Measurements from ENCODE around the gene RAB3C.

Gene RAB3C

DNA sequence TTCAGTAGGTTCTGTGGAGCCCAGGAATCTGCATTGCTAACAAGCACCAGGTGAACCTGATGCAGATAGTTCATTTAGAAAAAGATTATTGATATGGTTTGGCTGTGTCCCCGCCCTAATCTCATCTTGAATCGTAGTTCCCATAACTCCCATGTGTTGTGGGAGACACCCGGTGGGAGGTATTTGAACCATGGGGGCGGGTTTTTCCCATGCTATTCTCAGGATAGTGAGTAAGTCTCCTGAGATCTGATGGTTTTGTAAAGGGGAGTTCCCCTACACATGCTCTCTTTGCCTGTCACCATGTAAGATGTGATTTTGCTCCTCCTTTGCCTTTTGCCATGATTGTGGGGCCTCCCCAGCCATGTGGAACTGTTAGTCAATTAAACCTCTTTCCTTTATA is 212.0 kb downstream of the RAB3C start:
- no peak overlapping the region for H3K4me3 ChIP-seq (ENCODE audit: low read depth, low read length)
- TF ChIP-seq, protein P1, sequence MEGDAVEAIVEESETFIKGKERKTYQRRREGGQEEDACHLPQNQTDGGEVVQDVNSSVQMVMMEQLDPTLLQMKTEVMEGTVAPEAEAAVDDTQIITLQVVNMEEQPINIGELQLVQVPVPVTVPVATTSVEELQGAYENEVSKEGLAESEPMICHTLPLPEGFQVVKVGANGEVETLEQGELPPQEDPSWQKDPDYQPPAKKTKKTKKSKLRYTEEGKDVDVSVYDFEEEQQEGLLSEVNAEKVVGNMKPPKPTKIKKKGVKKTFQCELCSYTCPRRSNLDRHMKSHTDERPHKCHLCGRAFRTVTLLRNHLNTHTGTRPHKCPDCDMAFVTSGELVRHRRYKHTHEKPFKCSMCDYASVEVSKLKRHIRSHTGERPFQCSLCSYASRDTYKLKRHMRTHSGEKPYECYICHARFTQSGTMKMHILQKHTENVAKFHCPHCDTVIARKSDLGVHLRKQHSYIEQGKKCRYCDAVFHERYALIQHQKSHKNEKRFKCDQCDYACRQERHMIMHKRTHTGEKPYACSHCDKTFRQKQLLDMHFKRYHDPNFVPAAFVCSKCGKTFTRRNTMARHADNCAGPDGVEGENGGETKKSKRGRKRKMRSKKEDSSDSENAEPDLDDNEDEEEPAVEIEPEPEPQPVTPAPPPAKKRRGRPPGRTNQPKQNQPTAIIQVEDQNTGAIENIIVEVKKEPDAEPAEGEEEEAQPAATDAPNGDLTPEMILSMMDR (IDR thresholded peaks at IDR 0.05; ENCODE audit: control insufficient read depth, extremely low read depth, insufficient read depth) = no peak
- no peak for DNase-seq (ENCODE audit: low read depth)

DNA sequence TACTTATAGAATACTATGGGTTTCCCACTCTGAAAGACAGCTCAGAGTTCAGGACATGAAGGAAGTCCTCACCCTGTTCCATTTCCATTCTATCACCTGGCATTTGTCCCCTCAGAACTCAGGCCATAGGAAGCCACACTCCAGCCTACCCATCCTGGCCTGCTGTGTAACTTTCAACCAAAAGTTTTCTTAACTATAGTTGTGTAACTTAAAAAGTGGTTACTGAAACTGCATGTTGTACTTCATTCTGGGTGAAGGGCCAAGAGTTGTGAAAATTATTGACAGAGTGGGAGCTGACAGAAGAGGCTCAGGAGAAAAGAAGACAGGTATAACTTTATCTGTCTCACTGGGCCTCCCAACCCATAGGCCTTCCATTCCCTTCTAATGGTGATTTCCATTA is 212.5 kb downstream of the RAB3C start:
- TF ChIP-seq, protein P1 (IDR thresholded peaks at IDR 0.05; ENCODE audit: control insufficient read depth, extremely low read depth, insufficient read depth) = no peak
- DNase-seq (ENCODE audit: low read depth) = no peak

DNA sequence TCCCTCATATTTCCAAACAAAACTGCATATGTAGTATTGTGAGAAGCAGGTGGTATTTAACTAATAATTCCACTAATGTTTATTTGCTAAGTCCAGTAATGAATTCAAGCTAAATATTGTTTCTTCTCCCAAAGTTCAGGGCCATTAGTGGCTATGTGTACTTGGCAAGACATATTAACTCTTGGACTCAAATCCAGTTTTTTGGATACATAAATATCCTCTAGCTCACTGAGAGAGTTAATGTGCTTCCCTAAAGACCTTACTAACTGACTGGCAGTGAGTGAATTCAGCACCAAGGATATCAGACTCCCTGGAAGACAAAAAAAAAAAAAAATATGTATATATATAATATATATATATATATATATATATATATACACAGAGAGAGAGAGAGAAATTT is 214.1 kb downstream of the RAB3C start:
- DNase-seq (ENCODE audit: low read depth) = no peak
- no peak overlapping the region for H3K4me3 ChIP-seq (ENCODE audit: low read depth, low read length)
- TF ChIP-seq, protein P1 (IDR thresholded peaks at IDR 0.05; ENCODE audit: control insufficient read depth, extremely low read depth, insufficient read depth) = no peak

More for the DNA sequence above, 212.5 kb downstream of the RAB3C start:
- no peak overlapping the region for H3K4me3 ChIP-seq (ENCODE audit: low read depth, low read length)

DNA sequence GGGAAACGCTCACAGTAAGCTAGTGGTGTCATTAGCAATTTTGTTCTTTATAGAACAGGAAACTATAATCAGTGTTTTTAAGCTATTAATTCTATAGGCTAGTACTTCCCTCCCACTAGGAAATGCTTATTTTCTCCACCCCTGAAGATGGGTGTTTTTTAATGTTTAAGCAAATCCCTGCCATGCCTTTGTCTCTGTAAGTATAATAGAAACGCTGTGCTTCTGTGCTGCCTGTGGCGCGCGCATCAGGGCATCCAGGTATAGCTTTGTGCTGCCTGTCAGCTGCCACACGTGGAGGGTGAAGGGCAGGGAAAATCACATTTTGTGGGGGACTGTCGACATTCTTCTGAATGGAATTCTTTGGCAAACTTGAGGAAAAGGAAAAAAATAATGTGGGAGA is 217.5 kb downstream of the RAB3C start:
- no peak for DNase-seq (ENCODE audit: low read depth)
- TF ChIP-seq, protein P1 (IDR thresholded peaks at IDR 0.05; ENCODE audit: control insufficient read depth, extremely low read depth, insufficient read depth) = no peak
- no peak overlapping the region for H3K4me3 ChIP-seq (ENCODE audit: low read depth, low read length)

DNA sequence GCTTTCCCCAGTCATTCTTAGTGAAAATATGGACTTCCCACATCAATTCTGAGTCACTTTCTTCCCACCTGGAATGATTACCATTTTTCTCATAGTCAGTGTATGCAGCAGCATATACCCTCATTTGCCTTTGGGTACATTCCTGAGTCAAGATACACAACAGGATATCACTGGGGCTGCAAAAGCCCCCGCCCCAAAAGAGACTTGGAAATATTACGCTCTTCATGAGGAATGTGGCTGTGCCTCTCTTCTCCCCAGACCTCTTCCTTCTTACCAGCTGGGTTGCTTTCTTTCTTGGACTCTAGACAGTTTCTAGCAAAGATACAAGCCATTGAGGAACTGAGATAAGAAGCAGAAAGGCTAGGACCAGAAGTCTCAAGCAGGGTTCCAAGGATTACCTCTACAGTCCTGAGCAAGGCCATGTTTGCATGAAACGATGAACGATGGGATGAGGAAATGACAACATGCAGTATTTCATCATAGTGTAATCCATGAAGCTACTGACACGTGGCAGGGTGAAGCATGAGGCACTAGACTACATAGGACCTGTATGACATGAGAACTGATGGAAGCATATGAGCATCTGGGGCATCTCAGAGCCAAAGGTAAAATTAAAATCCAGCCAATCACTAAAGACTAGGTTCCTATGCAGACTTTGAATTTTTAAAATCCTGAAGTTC is 218.1 kb downstream of the RAB3C start:
- DNase-seq (ENCODE audit: low read depth) = no peak
- TF ChIP-seq, protein P1 (IDR thresholded peaks at IDR 0.05; ENCODE audit: control insufficient read depth, extremely low read depth, insufficient read depth) = no peak
- no peak overlapping the region for H3K4me3 ChIP-seq (ENCODE audit: low read depth, low read length)

DNA sequence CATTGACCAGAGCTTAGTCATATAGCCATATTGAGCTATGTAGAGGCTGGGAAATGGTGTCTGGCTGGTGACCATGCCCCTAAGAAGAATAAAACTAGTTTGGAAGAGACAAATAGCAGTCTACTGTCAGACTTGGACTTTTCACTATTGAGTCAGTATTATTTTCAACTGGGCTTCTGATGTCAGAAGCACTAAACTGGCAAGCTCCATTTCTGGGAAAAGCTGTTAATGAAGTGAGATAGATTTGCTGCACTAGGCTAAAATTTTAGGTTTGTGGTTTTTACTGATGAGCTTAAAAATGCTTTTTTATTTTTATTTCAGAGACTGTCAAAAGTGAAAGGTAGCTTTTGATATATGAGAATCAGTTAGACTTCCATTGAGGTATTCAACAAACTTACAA is 220.2 kb downstream of the RAB3C start:
- no peak for DNase-seq (ENCODE audit: low read depth)
- no peak overlapping the region for H3K4me3 ChIP-seq (ENCODE audit: low read depth, low read length)
- TF ChIP-seq, protein P1 (IDR thresholded peaks at IDR 0.05; ENCODE audit: control insufficient read depth, extremely low read depth, insufficient read depth) = no peak

DNA sequence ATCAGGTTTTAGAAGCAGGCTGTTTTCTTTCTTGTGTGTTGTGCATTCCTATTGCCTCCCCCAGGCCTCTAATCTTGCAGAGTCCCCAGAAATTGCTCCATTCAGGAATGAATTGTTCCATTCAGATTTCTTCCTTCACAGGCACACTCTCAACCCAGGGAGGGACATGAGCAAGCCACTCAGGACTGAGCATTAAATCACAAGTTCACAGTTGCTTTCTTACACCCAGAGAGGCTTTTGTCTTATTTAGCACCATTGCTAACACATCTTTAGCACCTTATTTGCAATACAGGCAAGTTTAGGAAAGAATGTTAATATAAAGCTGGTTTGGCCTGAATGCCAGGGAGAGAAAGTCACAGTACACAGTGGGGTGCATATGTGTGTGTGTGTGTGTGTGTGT is 221.4 kb downstream of the RAB3C start:
- TF ChIP-seq, protein P1 (IDR thresholded peaks at IDR 0.05; ENCODE audit: control insufficient read depth, extremely low read depth, insufficient read depth) = no peak
- H3K4me3 ChIP-seq (ENCODE audit: low read depth, low read length) = no peak overlapping the region
- DNase-seq (ENCODE audit: low read depth) = no peak

All from LNCaP clone FGC (cell line).